ENCODE data around the gene UXS1.

The UXS1 gene

DNA sequence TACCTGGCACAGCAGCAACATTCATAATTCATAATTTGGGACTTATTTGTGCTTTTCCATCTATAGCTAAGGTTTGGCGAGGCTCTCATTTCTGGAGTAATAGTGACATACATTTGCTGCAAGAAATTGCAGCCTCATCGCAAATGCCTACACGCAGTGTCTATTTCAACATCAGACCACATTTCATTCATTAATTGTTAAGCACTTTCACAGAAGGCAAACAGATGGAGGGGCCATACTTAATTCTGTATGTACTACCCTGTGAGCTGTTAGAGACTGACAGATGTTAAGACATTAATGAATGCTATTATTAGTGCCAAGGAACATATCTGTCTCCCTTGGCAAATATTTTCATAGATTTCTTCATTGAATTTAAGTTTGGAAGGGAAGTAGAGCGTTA lies 125.7 kb downstream of the UXS1 start:
- TF ChIP-seq CREB1 (IDR thresholded peaks at IDR 0.05; ENCODE audit: low read depth) (no peak), FOXM1 (IDR thresholded peaks at IDR 0.05; ENCODE audit: borderline replicate concordance, low read depth) (no peak), TAF1 (IDR thresholded peaks at IDR 0.05; ENCODE audit: low read depth) (no peak), EP300 (IDR thresholded peaks at IDR 0.05; ENCODE audit: borderline replicate concordance) (no peak), YY1 (IDR thresholded peaks at IDR 0.05; ENCODE audit: low read depth) (no peak)
- TF ChIP-seq, protein P1, sequence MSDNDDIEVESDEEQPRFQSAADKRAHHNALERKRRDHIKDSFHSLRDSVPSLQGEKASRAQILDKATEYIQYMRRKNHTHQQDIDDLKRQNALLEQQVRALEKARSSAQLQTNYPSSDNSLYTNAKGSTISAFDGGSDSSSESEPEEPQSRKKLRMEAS (IDR thresholded peaks at IDR 0.05): no peak

DNA sequence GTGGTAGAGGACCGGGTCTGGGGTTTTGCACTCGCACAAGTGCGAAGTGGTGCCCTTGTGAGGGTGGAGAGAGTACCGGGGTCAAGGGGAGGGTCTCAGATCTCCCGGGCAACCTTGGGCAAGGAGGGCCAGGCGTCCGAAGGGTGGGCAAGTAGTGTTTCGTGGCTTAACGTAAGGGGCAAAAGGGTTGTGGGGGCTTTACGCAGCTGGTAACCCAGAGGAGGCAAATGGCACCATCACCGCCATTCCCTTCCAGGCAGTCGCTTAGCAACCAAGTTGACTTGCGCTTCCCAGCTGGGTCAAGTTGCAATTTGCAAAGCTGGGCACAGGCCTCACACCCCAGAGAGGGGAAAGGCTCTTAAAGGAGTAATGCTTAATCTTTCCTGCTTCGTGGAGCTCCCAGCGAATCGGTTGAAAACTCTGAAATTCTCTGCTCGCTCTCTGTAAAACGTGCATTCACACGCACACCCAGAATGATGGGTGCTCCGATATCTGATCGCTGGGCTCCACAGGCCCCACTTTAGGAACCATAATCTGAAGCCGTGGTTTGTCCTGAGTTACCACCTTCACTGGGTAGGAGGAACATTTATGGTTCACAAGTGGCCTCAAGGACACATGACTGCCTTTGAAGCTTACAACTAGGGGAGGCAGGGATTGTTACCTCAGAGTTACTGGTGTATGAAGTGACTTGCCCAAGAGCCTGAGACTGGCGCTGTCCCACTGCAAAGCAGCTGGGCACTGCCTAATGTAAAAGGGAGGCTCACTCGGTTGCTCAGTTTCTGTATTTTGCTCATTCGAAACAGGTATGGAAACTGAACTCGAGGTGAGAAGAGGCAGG lies 127.9 kb downstream of the UXS1 start:
- TF ChIP-seq, protein P1 (IDR thresholded peaks at IDR 0.05): no peak
- TF ChIP-seq, protein P2, sequence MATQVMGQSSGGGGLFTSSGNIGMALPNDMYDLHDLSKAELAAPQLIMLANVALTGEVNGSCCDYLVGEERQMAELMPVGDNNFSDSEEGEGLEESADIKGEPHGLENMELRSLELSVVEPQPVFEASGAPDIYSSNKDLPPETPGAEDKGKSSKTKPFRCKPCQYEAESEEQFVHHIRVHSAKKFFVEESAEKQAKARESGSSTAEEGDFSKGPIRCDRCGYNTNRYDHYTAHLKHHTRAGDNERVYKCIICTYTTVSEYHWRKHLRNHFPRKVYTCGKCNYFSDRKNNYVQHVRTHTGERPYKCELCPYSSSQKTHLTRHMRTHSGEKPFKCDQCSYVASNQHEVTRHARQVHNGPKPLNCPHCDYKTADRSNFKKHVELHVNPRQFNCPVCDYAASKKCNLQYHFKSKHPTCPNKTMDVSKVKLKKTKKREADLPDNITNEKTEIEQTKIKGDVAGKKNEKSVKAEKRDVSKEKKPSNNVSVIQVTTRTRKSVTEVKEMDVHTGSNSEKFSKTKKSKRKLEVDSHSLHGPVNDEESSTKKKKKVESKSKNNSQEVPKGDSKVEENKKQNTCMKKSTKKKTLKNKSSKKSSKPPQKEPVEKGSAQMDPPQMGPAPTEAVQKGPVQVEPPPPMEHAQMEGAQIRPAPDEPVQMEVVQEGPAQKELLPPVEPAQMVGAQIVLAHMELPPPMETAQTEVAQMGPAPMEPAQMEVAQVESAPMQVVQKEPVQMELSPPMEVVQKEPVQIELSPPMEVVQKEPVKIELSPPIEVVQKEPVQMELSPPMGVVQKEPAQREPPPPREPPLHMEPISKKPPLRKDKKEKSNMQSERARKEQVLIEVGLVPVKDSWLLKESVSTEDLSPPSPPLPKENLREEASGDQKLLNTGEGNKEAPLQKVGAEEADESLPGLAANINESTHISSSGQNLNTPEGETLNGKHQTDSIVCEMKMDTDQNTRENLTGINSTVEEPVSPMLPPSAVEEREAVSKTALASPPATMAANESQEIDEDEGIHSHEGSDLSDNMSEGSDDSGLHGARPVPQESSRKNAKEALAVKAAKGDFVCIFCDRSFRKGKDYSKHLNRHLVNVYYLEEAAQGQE (IDR thresholded peaks at IDR 0.05; ENCODE audit: low read depth): no peak
- no peak for TF ChIP-seq TEAD4 (IDR thresholded peaks at IDR 0.05)
- TF ChIP-seq CEBPB (IDR thresholded peaks at IDR 0.05): no peak
- no peak for TF ChIP-seq YY1 (IDR thresholded peaks at IDR 0.05; ENCODE audit: low read depth)
- no peak for TF ChIP-seq NFIC (IDR thresholded peaks at IDR 0.05)
- TF ChIP-seq, protein P3, sequence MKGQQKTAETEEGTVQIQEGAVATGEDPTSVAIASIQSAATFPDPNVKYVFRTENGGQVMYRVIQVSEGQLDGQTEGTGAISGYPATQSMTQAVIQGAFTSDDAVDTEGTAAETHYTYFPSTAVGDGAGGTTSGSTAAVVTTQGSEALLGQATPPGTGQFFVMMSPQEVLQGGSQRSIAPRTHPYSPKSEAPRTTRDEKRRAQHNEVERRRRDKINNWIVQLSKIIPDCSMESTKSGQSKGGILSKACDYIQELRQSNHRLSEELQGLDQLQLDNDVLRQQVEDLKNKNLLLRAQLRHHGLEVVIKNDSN (IDR thresholded peaks at IDR 0.05): no peak
- TF ChIP-seq EGR1 (IDR thresholded peaks at IDR 0.05): no peak
- no peak for TF ChIP-seq CREB1 (IDR thresholded peaks at IDR 0.05; ENCODE audit: low read depth)
- TF ChIP-seq EP300 (IDR thresholded peaks at IDR 0.05; ENCODE audit: borderline replicate concordance): no peak
- no peak for TF ChIP-seq RAD21 (IDR thresholded peaks at IDR 0.05; ENCODE audit: low read depth)
- TF ChIP-seq TAF1 (IDR thresholded peaks at IDR 0.05; ENCODE audit: low read depth): no peak
- TF ChIP-seq TCF12 (IDR thresholded peaks at IDR 0.05; ENCODE audit: low read depth): no peak
- no peak for TF ChIP-seq FOXM1 (IDR thresholded peaks at IDR 0.05; ENCODE audit: borderline replicate concordance, low read depth)

DNA sequence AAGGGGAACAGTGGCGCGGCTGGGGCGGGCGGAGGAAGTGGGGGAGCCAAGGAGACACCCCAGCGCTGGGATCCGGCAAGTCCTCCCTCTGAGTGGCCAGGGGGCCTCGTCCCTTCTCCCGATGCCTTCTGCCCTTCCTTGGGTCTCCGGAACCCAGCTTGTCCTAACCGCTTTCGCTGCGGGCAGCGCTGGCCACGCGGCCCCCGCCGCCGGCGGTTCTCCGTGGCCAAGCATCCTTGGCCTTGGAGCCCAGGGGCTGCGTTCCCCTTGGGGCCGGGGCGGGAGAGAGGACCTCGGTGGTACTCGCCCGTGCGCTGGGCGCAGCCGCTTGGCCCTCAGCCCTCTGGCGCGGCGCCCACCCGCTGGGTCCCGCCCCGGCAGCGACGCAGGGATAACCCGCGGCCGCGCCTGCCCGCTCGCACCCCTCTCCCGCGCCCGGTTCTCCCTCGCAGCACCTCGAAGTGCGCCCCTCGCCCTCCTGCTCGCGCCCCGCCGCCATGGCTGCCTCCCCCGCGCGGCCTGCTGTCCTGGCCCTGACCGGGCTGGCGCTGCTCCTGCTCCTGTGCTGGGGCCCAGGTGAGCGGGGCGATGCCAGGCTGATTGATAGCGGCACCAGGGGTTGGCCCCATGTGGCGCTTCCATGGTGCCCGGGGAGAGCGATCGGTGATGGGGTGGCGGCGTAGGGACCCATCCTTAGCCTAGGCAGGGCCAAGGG lies 128.7 kb downstream of the UXS1 start:
- TF ChIP-seq NFIC (IDR thresholded peaks at IDR 0.05) (no peak), EGR1 (IDR thresholded peaks at IDR 0.05) (no peak)

DNA sequence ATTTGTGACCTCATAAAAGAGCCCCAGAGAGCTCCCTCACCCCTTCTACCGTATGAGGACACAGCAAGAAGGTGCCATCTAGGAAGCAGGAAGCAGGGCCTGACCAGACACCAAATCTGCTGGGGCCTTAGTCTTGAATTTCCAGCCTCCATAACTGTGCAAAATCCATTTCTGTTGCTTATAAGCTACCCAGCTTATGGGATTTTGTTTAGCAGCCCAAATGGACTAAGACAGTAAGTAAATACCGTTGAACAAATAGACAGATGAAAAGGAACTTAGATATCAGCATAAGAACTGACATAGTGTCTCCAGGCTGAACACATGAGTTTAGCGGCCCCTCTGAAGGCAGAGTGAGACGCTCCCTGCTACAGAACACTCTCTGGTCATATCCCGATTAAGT lies 130.9 kb downstream of the UXS1 start:
- TF ChIP-seq CREB1 (IDR thresholded peaks at IDR 0.05; ENCODE audit: low read depth) (no peak), EP300 (IDR thresholded peaks at IDR 0.05; ENCODE audit: borderline replicate concordance) (no peak), TEAD4 (IDR thresholded peaks at IDR 0.05) (no peak), ZBTB7A (IDR thresholded peaks at IDR 0.05; ENCODE audit: low read depth) (no peak), RAD21 (IDR thresholded peaks at IDR 0.05; ENCODE audit: low read depth) (no peak), EGR1 (IDR thresholded peaks at IDR 0.05) (no peak), FOXM1 (IDR thresholded peaks at IDR 0.05; ENCODE audit: borderline replicate concordance, low read depth) (no peak), TAF1 (IDR thresholded peaks at IDR 0.05; ENCODE audit: low read depth) (no peak), TCF12 (IDR thresholded peaks at IDR 0.05; ENCODE audit: low read depth) (no peak), YY1 (IDR thresholded peaks at IDR 0.05; ENCODE audit: low read depth) (no peak), CEBPB (IDR thresholded peaks at IDR 0.05) (no peak), NFIC (IDR thresholded peaks at IDR 0.05) (no peak)
- TF ChIP-seq, protein P2 (IDR thresholded peaks at IDR 0.05; ENCODE audit: low read depth): no peak
- TF ChIP-seq, protein P1 (IDR thresholded peaks at IDR 0.05): no peak
- TF ChIP-seq, protein P3 (IDR thresholded peaks at IDR 0.05): no peak

DNA sequence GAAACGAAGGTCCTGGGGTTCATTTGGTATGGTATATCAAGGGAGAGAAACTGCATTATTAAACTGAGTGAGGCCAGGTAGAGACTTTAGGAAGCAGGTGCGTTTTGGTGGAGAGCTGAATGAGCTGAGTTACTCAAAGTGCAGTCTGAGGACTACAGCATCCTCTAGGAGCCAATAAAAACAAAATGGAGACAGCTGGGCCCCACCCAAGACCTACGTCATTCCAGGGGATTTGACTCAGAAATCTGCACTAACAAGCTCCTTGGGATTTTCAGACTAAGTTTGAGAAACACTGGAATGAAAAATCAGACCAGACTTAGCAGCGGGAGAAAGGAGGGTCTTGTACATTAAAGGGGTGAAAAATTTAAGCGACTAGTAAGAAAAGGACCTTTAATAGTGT lies 131.5 kb downstream of the UXS1 start:
- TF ChIP-seq TEAD4 (IDR thresholded peaks at IDR 0.05) (no peak), YY1 (IDR thresholded peaks at IDR 0.05; ENCODE audit: low read depth) (no peak), TAF1 (IDR thresholded peaks at IDR 0.05; ENCODE audit: low read depth) (no peak), RAD21 (IDR thresholded peaks at IDR 0.05; ENCODE audit: low read depth) (no peak), NFIC (IDR thresholded peaks at IDR 0.05) (no peak), TCF12 (IDR thresholded peaks at IDR 0.05; ENCODE audit: low read depth) (no peak), ZBTB7A (IDR thresholded peaks at IDR 0.05; ENCODE audit: low read depth) (no peak), FOXM1 (IDR thresholded peaks at IDR 0.05; ENCODE audit: borderline replicate concordance, low read depth) (no peak), EGR1 (IDR thresholded peaks at IDR 0.05) (no peak), CREB1 (IDR thresholded peaks at IDR 0.05; ENCODE audit: low read depth) (no peak), EP300 (IDR thresholded peaks at IDR 0.05; ENCODE audit: borderline replicate concordance) (no peak)
- TF ChIP-seq, protein P3 (IDR thresholded peaks at IDR 0.05): no peak
- TF ChIP-seq, protein P1 (IDR thresholded peaks at IDR 0.05): no peak
- TF ChIP-seq, protein P2 (IDR thresholded peaks at IDR 0.05; ENCODE audit: low read depth): no peak
